GF-D8 (cell line): ENCODE results near the gene FKBP3.
"Not testable (repeated sequence)": the region's sequence is repeated elsewhere in the genome, so short reads cannot be mapped to it uniquely, and the experiment has no call there.

Experiments used
- DNase-seq: peaks from one replicate; lab custom pipeline; 2025; lab: John Stamatoyannopoulos, UW

Gene FKBP3

DNA sequence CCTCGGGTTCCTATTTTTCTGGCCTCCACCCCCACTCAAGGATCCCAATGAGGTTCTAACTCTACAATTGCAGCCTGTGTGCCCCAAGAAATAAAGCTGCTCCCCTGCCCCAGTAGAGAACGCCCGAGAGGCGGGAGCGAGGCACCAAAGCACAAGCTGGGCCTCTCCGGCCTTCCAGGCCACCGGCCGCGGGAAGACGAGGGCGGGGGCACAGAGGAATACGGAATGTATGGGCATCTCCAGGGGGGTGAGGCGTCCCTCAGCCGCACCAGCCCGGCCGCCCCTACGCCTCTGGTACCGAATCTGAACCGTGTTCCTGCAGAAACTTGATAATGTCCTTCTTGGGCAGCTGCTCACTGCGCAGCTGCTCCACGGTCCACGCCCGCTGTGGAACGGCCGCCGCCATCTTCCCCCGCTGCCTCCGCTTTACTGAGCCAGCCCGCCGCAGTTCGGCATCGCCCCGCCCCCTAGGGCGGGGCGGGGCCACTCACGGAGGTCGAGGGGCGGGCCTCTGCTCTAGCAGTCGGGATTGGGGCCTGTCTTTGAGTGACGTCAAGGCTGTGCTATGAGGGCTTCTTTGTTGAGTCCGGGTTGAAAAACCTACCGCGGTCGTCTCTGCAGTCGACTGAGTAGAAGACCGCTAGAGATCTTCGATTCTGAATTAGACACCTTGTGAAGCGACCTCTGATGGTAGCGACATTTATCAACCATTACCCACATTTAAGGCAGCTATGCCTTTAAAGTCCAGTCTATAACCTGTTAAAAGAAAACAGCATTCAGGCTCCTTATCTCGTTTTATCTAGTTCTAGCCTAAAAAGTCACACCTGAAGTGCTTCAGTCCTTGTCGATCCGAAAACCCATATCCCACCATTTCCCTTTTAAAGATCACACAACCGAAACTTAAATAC is at the start of gene FKBP3:
Gene FKBP3 (minus strand): TSS at position 431 of the 908 bp plus-strand sequence. CDS start 25 bp downstream, at position 406.
- DNase-seq: peak; percentile 97

DNA sequence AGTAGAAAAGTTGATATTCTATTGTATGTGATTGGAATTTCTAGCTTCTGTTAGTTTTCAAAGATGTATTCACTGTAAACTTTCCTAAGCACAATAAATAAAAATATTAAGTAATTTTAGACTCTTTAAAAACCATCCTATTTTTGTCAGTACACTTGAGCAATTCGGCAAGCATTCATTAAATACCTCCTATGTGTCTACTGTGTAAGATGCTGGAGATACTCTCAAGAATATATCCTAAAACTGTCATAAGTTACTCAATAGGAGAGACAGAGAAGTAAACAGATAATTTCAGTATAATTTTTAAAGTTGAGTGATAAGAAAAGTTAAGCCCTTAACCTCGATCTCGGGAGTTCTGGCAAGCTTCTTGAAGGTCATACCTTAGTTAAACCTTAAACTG is 47.5 kb upstream of the FKBP3 start:
- no peak for DNase-seq

DNA sequence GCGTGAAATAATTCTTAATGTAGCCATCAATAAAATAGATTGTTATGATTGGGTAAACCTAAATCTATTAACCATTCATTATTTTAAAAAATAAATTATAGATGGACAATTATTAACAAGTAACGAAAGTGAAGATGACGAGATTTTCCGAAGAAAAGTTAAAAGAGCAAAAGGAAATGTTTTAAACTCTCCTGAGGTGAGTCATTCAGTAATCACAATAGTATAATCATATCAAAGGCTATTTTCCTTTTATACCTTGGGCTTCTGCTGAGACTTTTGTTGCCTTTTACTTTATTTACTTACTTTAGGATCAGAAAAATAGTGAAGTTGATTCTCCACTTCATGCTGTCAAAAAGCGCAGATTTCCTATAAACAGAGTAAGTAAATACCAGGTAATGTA is 47.0 kb upstream of the FKBP3 start:
- no peak for DNase-seq

DNA sequence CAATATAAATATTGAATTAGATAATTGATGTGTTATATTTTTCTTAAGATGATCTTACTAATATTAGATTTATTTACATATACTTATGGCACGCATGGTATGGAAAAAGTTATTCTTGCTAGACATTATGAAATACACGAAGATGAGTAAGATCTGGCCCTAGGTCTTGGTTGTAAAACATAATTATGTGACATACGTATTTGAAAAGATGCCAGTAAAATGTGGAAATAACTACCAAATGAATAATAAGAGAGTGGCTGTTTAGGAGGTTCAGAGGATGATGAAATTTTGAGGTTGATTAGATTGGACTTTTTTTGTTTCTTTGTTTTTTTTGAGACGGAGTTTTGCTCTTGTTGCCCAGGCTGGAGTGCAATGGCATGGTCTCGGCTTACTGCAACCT is 42.8 kb upstream of the FKBP3 start:
- no peak for DNase-seq

DNA sequence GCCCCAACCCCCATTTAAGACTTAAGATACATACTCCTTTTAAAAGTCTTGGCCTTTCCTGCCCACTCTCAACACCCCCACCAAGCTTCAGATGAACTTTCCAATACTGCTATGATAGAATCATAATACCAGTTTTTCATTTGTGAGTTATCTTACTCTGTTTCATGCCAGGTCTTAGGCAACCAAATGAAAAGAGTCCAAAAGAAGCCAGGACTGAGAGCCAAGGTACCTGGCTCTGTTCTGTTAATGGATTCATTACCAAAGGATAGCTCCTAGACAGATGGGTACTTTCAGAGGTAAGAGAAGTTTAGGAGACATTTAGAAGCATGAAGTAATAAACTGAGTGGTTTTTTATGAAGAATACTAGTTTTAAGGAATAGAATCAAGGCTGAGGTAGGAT is 35.6 kb upstream of the FKBP3 start:
- no peak for DNase-seq

DNA sequence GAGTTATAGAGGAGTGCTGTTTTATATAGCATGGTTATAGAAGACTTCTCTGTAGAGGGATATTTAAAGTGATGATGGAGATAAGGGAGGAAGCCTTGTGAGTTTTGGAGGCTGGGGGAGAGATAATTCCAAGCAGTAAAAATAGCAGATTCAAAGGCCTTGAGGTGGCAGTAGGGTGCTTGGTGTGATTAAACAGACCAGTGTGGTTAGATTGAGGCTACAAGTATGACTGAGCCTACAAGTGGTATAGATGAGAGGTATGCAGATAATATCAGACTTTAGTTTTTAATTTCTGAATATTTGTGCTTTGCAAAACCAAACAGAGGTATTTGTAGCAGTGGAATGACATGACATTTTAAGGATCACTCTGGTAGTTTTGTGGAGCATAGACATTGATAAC is 21.8 kb upstream of the FKBP3 start:
- DNase-seq: no peak

DNA sequence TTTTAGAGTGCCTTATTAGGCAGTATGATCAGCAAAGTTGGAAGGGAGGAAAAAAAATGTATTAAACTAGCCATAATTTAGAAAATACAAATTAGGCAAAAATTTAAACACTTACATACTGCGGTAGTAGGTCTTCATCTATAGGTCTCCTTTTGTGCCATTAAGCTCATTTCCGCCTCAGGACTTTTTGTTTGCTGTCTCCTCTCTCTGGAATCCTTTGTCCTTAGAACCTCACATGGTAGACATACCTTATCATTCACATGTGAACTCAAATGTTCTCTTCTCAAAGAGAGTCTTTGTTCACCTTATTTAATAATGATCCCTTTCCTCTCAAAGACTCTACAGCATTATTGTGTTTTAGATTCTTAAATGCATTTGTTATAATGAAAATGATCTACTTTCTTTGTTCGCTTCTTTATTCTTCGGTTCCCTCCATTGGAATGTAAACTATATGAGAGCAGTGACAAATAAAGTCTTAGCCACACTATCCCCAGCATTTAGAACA is 16.2 kb upstream of the FKBP3 start:
- DNase-seq: no peak

DNA sequence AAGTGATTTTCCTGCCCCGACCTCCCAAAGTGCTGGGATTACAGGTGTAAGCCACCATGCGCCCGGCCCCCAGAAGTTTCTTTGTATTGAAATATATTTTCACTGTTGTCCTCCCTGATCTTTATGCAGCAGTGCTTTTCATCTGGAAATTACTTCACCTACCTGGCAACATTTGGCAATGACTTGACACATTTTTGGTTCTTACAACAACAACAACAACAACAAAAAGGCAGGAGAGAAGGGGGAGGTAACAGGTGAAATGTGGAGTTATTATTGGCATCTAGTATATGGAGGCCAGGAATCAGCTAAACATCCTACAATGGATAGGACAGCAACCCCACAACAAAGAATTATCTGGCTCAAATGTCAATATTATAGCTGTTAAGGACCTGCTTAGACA is 15.3 kb upstream of the FKBP3 start:
- DNase-seq: no peak

DNA sequence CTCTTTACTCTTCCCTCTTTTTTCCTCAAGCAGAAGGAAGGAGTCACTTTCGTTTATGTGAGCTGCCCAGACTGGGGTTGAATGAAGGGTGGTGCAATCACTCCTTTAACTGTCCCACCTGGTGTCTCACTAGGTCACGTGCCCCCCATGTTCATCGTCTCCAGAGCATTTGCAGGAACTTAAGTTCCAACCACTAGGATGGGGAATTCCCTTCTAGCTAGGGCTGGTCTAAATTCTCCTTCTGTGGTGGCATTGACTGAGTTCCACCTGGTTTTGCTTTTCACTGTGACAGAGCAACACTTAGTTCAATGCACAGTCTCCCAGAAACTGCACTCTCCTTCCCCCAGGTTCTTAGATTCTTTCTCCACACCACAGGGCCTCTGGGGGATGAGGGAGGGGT is 10.9 kb upstream of the FKBP3 start:
- no peak for DNase-seq

DNA sequence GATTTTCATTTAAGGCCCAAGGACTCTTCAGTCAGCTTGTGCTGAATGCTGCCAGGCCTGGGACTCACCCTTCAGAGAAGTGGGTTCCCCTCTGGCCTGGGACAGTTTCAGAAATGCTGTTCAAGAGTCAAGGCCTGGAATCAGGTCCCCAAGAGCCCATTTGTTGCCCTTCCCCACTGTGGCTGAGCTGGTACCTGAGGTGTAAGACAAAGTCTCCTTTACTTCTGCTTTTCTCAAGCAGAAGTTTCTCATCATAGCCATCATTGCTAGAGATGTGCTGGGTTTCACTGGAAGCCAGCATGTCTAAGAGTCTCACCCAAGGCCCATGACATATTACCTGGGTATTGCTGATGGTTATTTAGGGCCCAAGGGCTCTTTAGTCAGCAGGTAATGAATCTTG is 10.4 kb upstream of the FKBP3 start:
- no peak for DNase-seq

DNA sequence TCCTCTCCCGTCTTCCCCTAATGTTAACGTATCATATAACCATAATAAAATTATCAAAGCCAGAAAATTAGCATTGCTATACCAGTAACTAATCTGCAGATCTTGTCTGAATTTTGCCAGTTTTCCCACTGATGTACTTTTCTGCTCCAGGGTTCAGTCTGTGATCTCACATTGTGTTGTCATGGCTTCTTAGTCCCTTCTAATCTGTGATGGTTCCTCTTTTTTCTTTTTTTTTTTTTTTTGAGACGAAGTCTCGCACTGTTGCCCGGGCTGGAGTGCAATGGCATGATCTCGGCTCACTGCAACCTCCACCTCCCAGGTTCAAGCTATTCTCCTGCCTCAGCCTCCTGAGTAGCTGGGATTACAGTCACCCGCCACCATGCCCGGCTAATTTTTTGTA is 7.8 kb upstream of the FKBP3 start:
- DNase-seq: not testable (repeated sequence)

DNA sequence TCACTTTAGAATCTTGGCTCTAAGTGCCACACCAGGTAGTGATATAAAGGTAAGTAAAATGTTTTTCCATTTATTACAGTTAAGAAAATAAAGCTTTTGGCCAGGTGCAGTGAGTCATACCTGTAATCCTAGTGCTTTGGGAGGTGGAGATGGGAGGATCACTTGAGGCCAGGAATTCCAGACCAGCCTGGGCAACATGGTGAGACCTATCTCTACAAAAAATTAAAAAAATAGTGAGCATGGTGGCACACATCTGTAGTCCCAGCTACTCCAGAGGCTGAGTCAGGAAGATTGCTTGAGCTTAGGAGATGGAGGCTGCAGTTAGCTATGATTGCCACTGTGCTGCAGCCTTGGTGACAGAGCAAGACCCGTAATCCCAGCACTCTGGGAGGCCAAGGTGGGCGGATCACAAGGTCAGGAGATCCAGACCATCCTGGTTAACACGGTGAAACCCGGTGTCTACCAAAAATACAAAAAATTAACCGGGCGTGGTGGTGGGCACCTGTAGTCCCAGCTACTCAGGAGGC is 6.4 kb upstream of the FKBP3 start:
- DNase-seq: no peak

DNA sequence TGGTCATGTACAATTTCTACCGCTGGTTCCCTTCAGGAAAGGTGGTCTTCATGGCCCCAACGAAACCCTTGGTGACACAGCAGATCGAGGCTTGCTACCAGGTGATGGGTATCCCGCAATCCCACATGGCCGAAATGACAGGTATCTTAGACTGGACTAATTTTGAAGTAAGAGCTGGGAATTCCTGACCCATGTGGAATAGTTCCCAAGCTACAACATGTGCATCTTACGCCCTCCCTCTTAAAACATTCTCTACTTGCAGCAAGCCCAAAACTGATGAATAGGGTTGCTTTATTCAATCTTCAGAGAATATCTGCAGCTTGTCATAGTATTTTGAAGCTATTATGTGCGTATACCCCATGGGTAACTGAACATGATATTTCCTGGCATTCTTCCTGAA is 2.1 kb upstream of the FKBP3 start:
- DNase-seq: no peak

DNA sequence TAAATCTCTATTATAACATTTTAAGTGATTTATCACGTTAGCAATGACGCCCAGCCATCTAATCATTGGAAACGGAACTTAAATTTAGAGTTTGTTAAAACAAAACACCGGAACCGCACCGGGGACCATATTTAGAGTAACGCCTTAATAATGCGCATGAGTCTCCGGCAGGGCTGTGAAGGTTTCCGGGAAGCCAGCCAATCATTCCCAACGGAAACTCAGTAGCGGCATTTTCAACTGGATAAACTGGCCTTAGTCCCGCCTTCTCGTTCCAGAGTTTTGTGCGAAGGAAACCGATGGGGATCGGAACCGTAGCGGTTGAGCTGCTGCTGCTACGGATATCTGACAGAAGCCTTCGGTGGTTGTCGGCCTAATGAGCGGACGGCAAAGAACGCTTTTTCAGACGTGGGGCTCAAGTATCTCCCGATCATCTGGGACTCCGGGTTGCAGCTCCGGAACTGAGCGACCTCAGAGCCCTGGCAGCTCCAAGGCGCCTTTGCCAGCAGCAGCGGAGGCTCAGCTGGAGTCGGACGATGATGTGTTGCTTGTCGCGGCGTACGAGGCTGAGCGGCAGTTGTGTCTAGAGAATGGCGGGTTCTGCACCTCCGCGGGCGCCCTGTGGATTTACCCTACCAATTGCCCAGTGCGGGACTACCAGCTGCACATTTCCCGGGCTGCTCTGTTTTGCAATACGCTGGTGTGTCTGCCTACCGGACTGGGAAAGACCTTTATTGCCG is 1.5 kb upstream of the FKBP3 start, which contains the start of gene FANCM:
Gene FANCM (plus strand): TSS at position 272 of the 737 bp plus-strand sequence. CDS start 102 bp downstream, at position 374.
- peak; percentile 90 for DNase-seq

DNA sequence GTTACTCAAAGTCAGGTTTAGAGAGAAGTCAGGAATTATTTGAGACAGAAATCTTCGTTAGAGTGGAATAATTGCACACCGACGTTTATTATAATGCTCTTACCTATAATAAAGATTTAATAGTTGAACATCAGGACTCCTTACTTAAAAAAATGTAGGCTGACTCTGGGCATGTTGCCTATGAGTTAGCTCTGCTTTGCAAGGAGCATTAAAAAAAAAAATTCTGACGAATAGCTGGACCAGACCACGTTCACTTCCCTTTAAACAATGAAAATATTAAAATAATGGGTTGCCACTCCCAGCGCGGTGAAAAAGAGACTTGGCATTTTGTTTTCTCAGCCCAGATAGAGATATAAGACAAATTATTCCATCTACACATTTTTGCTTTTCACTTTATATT is 875 bp upstream of the FKBP3 start:
- DNase-seq: no peak

DNA sequence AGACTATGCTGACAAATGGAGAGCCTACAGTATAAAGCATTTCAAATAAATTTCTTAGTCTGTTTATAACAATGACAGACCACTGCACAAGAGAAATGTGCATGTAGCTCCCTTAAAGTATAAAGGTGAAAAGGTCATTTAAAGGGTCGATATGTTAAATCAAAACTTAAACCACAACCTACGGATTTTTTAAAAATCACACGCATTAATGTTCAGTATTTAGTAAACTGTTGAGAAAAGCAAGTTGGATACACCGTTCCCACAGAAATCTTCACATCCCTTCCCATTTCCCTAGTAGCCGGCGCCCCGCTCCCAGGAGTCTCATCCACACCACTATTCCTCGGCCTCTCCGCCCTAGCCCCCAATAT is 614 bp downstream of the FKBP3 start:
- no peak for DNase-seq

DNA sequence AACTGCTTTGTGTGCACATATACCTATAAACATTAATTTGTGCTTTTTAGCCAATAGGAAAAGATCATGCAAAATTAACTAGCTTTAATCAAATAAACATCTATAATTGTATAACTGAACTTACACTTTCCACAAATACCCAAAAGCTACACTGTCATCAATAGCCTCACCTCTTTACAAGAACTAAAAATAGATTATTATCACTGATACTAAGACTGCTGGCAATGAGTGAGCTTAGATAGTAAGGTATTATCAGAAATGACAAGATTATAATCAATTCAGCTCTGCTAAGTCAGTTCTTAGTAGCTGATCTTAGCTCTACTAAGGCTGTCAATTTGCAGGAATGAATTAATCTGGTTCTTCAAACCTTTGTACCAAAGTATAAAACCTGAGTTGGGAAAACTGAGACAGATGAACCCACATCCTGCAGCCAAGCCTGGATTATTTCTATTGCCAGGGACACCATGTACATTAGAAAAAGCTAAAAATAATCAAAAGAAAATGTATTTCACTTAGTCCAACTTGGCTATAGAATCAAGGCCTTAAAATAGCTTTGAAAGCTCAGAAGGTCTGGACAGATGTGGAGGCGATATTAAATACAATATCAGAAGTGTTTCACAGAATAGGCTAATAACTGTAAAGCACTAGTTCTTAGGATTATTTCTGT is 5.2 kb downstream of the FKBP3 start:
- no peak for DNase-seq

DNA sequence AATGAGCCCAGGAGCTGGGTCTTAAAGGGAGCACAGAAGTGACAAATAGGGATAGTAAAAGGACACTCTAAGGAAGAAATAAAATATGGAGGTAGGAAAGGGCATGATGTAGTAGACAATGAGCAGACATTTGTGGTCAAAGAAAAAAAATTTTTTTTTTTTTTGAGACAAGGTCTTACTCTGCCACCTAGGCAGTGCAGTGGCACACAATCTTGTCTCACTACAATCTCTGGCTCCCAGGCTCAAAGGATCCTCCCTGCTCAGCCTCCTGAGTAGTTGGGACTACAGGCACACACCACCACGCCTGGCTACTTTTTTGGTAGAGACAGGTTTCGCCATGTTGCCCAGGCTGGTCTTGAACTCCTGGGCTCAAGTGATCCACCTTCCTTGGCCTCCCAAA is 8.5 kb downstream of the FKBP3 start:
- DNase-seq: no peak

DNA sequence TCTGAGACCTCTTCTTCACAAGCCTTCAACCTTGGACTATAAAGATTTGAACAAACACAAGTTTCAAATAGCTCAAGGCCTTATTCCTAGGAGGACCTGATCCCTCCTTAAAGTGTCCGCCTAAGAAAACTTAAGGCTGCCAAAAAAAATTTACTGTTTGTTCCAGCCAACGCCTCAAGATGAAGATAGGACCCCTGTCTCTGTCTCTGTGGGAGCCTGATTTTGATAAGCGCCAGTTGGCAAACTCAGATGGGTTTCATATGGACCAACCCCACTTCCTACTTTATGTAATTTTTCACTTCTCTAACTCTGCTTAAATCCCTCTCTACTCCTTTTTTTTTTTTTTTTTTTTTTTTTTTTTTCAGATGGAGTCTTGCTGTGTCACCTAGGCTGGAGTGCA is 11.0 kb downstream of the FKBP3 start:
- DNase-seq: no peak

DNA sequence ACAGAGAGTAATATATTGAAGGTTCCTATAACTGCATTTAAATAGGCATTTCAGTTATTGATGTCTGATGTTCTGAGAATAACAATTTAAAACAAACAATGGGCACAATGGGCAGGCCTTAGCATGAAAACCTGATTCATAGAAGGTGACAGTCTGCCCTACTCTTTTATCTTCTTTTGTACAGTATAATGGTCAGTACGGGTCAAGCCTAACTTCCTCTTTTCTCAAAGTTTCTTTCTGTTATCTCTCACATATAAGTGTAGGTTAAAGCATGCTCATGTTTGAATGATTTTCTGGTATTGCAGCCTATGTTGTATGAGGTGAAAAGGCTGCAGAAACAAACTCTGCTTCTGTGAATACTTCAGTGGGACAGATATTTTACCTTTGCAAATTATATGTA is 14.2 kb downstream of the FKBP3 start:
- DNase-seq: no peak

DNA sequence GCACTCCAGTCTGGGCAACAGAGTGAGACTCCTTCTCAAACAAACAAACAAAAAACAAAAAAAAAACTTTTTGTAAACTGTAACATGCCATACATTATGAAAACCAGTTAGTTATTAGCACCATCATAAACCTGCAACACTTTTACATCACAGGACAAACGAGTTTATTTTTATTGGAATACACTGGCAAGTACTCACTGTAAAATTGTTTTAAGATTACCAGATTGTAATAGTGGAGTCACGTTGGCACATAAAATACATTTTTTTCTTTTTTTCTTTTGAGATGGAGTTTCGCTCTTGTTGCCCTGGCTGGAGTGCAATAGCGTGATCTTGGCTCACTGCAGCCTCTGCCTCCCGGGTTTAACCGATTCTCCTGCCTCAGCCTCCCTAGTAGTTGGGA is 15.7 kb downstream of the FKBP3 start:
- no peak for DNase-seq

DNA sequence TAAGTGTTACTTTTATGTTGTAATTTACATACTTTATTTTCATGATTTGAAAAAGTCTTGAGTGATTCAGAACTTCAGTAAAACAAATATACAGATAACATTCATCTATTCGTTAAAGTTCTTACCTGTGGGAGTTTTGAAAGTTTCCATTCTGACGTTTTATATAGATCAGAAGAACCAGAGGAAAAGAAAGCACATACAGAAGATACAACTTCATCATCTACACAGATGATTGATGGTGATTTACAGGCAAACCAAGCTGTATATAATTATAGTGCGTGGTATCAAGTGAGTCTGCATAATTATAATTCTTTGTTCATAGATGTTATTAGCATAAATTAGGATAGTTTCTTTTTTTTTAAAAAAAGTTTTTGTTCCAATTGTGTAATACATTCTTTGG is 20.0 kb downstream of the FKBP3 start:
- no peak for DNase-seq
